HG03342 (cell line): ENCODE data around the gene BTAF1.
"Not testable (repeated sequence)": the region's sequence is repeated elsewhere in the genome, so short reads cannot be mapped to it uniquely, and the experiment has no call there.

ENCODE experiments used
- ATAC-seq: cut with Tn5 transposase; IDR thresholded peaks from one replicate; pipeline ENCODE4 v1.9.1; 2021; ENCODE audit warnings: mild to moderate bottlenecking, moderate library complexity; ENCODE audit not compliant: unreplicated experiment

Gene BTAF1

GRCh38 chr10:91976317-91977051, 52.9 kb downstream of the BTAF1 start:
- ATAC-seq: no peak

DNA sequence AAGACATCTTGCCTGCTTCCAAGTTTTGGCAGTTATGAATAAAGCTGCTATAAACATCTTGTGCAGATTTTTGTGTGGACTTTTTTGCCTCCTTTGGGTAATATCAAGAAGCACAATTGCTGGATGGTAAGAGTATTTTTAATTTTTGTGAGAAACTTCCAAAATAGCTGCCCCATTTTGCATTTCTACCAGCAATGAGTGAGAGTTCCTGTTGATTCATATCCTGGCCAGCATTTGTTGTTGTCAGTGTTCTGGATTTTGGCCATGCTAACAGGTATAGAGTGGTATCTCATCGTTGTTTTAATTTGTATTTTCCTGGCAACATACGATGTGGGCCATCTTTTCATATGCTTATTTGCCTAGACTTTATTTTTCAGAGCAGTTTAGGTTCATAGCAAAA, 53.9 kb downstream of the BTAF1 start:
- no peak for ATAC-seq

DNA sequence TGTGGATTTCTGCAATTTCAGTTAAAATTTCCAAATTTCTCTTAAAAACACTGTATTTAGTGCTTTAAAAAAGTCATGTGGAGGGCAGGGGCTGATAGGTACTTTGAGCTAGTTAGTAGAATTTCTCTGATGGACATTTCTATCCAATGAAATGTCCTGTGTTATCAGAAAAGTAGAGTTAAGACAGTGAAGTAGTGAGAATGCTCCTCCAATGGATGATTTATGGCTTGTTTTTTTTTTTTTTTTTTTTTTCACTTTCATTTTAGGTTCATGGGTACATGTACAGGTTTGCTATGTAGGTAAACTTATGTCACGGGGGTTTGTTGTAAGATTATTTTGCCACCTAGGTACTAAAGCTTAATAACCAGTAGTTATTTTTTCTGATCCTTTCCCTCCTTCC, 55.0 kb downstream of the BTAF1 start:
- ATAC-seq: no peak

GRCh38 chr10:91980319-91980718, 56.7 kb downstream of the BTAF1 start:
- no peak for ATAC-seq

GRCh38 chr10:91983416-91983815, 59.8 kb downstream of the BTAF1 start:
- no peak for ATAC-seq

GRCh38 chr10:91987397-91988037, 63.9 kb downstream of the BTAF1 start:
- no peak for ATAC-seq

DNA sequence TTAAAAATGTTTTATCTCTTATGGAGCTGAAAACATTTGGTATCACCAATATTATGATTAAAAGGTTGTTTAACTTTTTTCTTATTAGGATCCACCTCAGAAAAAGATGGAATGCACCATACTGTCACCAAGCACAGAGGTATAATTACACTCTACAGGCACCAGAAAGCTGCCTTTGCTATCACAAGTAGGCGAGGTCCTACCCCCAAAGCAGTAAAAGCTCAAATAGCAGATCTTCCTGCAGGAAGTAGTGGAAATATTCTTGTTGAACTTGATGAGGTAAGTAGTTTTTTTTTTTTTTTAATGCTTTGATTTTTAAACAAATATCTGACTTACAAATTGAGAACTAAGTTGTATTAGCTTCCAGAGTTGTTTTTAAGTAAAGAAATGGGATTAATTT, 68.5 kb downstream of the BTAF1 start:
- ATAC-seq: no peak

- no peak for ATAC-seq
Observed at GRCh38 chr10:91996266-91996665, 72.7 kb downstream of the BTAF1 start.

GRCh38 chr10:92001581-92001980, 78.0 kb downstream of the BTAF1 start:
- ATAC-seq: no peak

DNA sequence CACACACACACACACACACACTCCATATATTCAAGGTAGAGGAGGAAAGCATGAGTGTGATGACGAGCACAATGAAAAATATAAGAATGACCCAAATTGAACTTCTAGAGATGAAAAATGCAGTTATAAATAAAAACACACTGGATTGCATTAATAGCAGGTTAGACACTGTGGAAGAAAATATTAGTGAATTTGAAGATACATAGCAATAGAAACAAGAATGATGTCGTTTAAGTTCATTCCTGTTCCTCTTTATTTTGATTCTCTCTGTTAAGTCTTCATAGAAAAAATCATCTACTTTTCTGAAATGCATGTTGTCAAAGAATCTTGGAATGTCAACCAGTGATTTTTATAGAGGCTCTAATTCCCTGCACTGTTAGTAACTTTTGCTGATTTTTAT, 78.4 kb downstream of the BTAF1 start:
- no peak for ATAC-seq

- ATAC-seq: no peak
Observed at GRCh38 chr10:92003258-92003657, 79.7 kb downstream of the BTAF1 start.

DNA sequence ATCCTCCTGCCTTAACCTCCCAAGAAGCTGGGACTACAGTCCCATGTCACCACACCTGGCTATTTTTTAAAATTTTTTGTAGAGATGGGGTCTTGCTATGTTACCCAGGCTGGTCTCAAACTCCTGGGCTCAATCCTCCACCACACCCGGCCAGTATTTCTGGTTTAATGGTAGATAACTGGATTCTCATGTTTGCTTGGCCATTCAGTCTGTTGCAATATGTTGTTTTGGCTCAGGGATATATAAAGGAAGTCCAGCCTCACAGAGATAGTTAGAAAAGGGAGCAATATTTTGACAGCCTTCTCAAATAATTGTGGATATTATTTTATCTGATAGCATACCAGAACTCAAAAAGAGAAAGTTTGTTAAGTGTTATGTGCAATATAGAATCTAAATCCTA, 82.4 kb downstream of the BTAF1 start:
- no peak for ATAC-seq

DNA sequence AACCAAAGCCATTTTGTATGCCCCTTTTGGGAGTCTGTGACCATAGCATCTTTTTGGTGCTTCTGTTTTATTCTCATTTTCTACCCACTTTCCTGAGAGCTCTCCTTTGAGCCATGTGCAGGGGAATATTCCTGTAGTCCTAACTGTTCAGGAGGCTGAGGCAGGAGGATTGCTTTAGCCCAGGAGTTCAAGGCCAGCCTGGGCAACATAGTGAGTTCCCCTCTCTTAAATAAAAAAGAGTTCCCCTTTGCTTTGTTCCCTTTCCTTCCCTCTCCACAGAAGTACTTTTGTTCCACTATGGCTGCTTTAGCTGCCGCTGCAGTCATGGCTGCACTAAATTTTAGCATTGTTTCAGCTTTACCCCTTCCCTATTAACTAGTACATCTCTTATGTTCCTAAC, 85.9 kb downstream of the BTAF1 start:
- no peak for ATAC-seq

GRCh38 chr10:92010047-92010735, 86.6 kb downstream of the BTAF1 start:
- no peak for ATAC-seq

DNA sequence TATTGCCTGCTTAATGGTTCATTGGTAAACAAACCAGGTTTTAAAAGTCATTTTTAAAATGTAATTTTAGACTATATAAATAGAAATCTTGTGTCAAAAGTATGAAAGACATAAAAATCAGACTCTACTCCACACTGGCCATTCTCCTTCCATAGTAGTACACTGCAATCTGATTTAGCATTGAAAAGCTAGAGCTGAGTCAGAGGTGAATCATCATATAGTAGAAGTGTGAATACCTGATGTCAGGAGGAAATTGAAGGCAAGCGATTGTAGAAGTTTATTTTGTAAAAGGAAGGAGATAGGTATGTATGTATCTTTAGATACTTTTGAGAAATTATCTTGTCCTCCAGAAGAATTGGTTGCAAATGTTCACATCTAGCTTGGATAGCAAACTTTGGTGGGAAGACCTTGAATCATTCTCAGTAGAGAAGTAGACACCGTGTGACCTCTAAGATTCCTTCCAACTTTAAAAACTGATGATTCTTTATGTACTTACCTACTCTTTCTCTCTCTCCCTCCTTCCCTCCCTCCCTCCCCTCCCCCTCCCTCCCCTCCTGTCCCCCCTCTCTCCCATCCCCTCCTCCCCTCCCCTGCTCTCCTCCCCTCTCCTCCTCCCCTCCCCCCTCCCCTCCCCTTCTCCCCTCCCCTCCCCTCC, 88.1 kb downstream of the BTAF1 start:
- ATAC-seq: no peak

DNA sequence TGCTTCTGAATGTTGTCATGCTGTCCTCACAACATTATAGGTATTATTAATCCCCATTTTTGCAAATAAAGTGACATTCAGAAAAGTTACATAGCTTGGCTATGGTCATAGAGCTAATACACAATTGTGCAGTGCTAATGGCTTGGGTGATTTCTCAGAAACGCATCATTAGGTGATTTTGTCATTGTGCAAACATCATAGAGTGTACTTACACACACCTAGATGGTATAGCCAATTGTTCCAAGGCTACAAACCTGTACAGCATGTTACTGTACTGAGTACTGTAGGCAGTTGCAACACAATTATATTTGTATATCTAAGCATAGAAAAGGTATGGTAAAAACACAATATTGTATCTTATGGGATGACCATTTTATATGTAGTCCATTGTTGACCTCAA, 91.0 kb downstream of the BTAF1 start:
- ATAC-seq: no peak

GRCh38 chr10:92024700-92025099, 101.1 kb downstream of the BTAF1 start:
- no peak for ATAC-seq

- not testable (repeated sequence) for ATAC-seq
Observed at GRCh38 chr10:92025340-92025739, 101.8 kb downstream of the BTAF1 start.

GRCh38 chr10:92027141-92027540, 103.6 kb downstream of the BTAF1 start:
- no peak for ATAC-seq

- ATAC-seq: no peak
Observed at GRCh38 chr10:92031580-92031979, 108.0 kb downstream of the BTAF1 start.

DNA sequence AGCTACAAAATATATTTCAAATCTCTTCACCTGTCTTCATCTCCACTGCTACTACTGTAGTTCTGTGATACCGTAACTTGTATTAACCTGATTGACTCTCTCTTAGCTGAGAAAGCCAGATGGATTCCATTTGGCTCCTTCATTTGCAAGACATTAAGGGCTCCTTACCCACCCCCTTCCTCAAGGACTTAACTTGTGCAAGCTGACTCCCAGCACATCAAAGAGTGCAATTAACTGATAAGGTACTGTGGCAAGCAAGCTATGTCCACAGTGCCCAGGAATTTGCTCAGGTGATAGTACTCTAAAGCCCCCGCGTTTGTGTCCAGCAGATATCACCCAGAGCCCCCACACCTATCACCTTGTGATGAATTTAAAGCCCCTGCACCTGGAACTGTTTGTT, 109.5 kb downstream of the BTAF1 start:
- not testable (repeated sequence) for ATAC-seq

DNA sequence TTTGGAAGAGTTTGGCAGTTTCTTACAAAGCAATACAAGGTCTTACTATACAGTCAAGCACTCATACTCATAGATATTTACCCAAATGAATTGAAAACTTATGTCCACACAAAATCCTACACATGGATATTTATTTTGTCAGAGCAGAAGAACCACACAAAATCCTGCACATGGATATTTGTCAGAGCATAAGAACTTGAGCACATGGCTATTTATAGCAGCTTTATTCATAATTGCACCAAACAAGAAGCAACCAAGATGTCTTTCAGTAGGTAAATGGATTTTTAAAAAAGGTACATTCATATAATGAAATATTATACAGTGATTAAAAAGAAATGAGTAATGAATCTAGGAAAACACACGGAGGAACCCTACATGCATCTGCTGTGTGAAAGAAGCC, 115.4 kb downstream of the BTAF1 start:
- no peak for ATAC-seq
